NB4 (cell line): Measurements from ENCODE around the gene CA10.
A peak's percentile ranks its signal among the peaks of the same experiment; 100 is the strongest.

Experiments
- DNase-seq: peaks from one replicate; pipeline ENCODE4 v3.0.0; 2010; ENCODE audit warnings: low read depth
- H3K4me3 ChIP-seq: one replicate; pipeline ENCODE4 v1.5.1; 2011; ENCODE audit warnings: mild to moderate bottlenecking, low read depth, low read length, moderate library complexity
- MAX ChIP-seq: IDR thresholded peaks from 2 replicates; pipeline ENCODE4 v1.6.1; 2011; ENCODE audit warnings: low read depth, low read length
- MYC ChIP-seq: IDR thresholded peaks from 2 replicates; pipeline ENCODE4 v1.6.1; 2011; ENCODE audit warnings: low read depth, low read length
- POLR2A ChIP-seq: IDR thresholded peaks from 2 replicates; pipeline ENCODE4 v1.6.1; 2011; ENCODE audit warnings: mild to moderate bottlenecking; ENCODE audit not compliant: insufficient read length; ENCODE audit errors: extremely low read depth
- TF ChIP-seq, protein P1 (sequence below): IDR thresholded peaks from one replicate; pipeline ENCODE4 v1.5.1; 2012; ENCODE audit warnings: low read depth, low read length

CA10 gene

DNA sequence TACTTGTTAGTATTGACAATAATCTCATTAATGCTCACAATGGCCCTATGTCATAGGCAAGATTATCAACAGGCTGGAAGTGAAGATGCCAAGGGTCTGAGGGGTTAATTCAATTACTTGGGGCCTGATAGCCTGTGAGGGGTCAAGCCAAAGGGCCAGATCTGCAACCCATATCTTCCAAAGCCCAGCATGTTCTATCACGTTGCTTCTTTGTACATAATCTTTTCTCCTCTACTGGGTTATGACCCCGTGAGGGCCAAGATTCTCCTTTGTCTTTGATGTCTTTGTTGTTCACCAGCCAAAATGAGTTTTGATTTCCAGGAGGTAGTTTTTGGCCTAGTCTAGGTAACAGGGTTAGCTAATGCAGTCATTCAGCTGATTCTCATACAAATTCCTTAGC lies 551.0 kb downstream of the CA10 start:
- no peak for TF ChIP-seq MYC
- TF ChIP-seq, protein P1, sequence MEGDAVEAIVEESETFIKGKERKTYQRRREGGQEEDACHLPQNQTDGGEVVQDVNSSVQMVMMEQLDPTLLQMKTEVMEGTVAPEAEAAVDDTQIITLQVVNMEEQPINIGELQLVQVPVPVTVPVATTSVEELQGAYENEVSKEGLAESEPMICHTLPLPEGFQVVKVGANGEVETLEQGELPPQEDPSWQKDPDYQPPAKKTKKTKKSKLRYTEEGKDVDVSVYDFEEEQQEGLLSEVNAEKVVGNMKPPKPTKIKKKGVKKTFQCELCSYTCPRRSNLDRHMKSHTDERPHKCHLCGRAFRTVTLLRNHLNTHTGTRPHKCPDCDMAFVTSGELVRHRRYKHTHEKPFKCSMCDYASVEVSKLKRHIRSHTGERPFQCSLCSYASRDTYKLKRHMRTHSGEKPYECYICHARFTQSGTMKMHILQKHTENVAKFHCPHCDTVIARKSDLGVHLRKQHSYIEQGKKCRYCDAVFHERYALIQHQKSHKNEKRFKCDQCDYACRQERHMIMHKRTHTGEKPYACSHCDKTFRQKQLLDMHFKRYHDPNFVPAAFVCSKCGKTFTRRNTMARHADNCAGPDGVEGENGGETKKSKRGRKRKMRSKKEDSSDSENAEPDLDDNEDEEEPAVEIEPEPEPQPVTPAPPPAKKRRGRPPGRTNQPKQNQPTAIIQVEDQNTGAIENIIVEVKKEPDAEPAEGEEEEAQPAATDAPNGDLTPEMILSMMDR = no peak
- no peak for TF ChIP-seq POLR2A
- no peak for TF ChIP-seq MAX
- no peak overlapping the region for H3K4me3 ChIP-seq
- DNase-seq = no peak

GRCh38 chr17:51604299-51605020 lies 554.1 kb downstream of the CA10 start:
- no peak overlapping the region for H3K4me3 ChIP-seq

DNA sequence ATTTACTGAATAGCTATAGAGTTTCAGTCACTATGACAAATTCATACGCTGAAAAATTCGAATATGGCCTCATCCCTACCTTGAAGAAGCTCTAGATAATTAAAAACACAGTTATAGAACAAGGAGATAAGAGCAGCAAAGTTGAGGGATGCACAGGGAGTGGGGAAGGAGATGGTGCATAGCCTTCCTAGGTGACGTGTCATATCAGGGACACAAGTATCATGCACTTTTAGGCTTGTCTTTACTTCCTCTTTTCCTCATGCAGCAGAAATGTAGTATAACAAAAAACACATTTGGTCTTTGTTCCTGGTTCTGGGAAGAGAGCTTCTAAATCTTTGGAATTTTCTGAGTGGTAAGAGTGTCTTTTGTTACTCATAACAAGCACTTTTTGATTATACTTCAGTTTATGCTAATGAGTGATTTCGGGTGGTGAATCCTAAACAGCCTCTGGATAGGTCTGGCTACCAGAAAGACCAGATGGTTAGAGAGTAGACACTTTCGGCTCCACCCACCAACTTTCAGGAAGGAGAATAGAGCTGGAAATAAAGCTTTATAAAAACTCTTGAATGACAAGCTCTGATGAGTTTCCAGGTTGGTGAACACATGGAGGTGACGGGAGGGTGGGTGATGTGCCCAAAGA lies 556.8 kb downstream of the CA10 start:
- DNase-seq = peak; percentile 24
- no peak for TF ChIP-seq MAX
- TF ChIP-seq MYC = no peak
- TF ChIP-seq, protein P1 = no peak
- no peak for TF ChIP-seq POLR2A
- no peak overlapping the region for H3K4me3 ChIP-seq

More at GRCh38 chr17:51604299-51605020, 554.1 kb downstream of the CA10 start:
- TF ChIP-seq, protein P1 = no peak
- TF ChIP-seq POLR2A (no peak), MYC (no peak), MAX (no peak)
- no peak for DNase-seq

DNA sequence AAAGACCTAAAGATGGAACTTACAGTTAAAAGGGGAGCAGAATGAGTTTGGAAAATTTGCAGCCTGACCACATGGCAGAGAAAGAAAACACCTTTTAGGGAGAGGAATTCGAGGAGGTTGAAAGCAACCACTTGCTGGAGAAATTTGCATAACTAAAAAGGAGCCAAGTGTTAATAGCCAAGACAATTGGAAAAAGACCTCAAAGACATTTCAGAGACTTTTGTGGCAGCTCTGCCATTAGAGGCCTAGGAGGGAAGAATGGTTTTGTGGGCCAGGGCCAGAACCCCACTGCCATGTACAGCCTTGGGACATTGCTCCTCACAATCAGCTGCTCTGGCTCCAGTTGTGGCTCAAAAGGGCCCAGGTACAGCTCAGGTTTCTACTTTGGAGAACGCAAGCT lies 559.7 kb downstream of the CA10 start:
- DNase-seq = no peak
- TF ChIP-seq MAX = no peak
- TF ChIP-seq, protein P1 = no peak
- no peak for TF ChIP-seq POLR2A
- no peak for TF ChIP-seq MYC
- H3K4me3 ChIP-seq = no peak overlapping the region

DNA sequence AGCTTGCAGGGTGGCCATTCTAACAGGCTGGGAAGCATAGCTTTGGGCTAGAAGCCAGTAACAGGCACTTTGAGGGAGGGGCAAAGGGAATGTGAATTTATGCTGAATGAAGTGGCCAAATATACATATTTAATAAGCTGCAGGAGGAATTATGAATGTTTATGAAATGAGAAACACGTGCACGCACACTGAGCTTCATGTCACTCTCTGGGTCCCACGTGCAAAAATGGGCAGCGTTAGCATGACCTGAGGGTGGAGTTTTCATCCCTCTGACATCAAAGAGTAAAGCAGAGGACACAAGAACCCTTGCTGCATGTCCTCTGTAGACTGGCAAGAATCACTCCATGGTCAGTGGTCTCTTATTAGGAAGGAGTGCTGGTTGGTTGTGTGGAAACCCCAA lies 561.2 kb downstream of the CA10 start:
- no peak for TF ChIP-seq MYC
- TF ChIP-seq, protein P1 = no peak
- no peak for TF ChIP-seq POLR2A
- TF ChIP-seq MAX = no peak
- no peak overlapping the region for H3K4me3 ChIP-seq
- DNase-seq = no peak
